OCI-LY7 (cell line): ENCODE results near the gene KBTBD7. TPM values are rescaled to one million over a fixed set of nuclear protein-coding genes. Genes with fewer than 3 reads are reported as not detected.

Experiments used
- Bru-seq: library from RNA; stranded (reverse); fragments of 400-500 nt; gene quantifications from one replicate; lab custom pipeline; 2021; lab: Mats Ljungman, UMichigan
- BruChase-seq, 2 experiments: library from RNA; stranded (reverse); fragments of 400-500 nt; gene quantifications; one replicate each; lab custom pipeline; 2021; lab: Mats Ljungman, UMichigan
- BruUV-seq: library from RNA; stranded (reverse); fragments of 400-500 nt; replicated peaks from 2 replicates; lab custom pipeline; 2021; lab: Mats Ljungman, UMichigan
- CTCF ChIA-PET: fragments of 300-600 bp; sonication (Branson Sonifier 250); formaldehyde crosslinking; loops from one replicate; lab custom pipeline; 2022; ENCODE audit warnings: antibody characterized with exemption; ENCODE audit not compliant: unreplicated experiment; lab: Charles Lee
- POLR2A ChIA-PET: fragments of 300-600 bp; sonication (Branson Sonifier 250); formaldehyde crosslinking; loops from one replicate; lab custom pipeline; 2022; ENCODE audit warnings: antibody characterized with exemption; lab: Charles Lee
- DNase-seq: peaks from one replicate; pipeline ENCODE4 v3.0.0-alpha.2; 2015; ENCODE audit warnings: low spot score
- H2AFZ ChIP-seq: fragments of 200-600 bp; sonication (generic), shearing (Covaris generic); 2 replicates; pipeline ENCODE4 v1.6.1; 2014; ENCODE audit warnings: mild to moderate bottlenecking, antibody characterized with exemption, low read length, moderate library complexity
- H3K27ac ChIP-seq: fragments of 200-600 bp; sonication (generic); 2 replicates; pipeline ENCODE4 v1.5.1; 2014; ENCODE audit warnings: mixed run types, low read depth, mild to moderate bottlenecking, moderate library complexity, low read length, inconsistent platforms; ENCODE audit not compliant: poor library complexity, severe bottlenecking
- H3K36me3 ChIP-seq: fragments of 200-600 bp; sonication (generic); 2 replicates; pipeline ENCODE4 v1.6.1; 2014; ENCODE audit warnings: mild to moderate bottlenecking, antibody characterized with exemption, low read length, moderate library complexity, mixed read lengths; ENCODE audit not compliant: insufficient read depth
- H3K4me1 ChIP-seq: fragments of 200-600 bp; sonication (generic); 2 replicates; pipeline ENCODE4 v1.5.1; 2014; ENCODE audit warnings: mild to moderate bottlenecking, low read length; ENCODE audit not compliant: insufficient read depth, poor library complexity, severe bottlenecking
- H3K4me2 ChIP-seq: fragments of 200-600 bp; sonication (generic); 2 replicates; pipeline ENCODE4 v1.6.1; 2014; ENCODE audit warnings: mild to moderate bottlenecking, low read length
- H3K4me3 ChIP-seq: fragments of 200-600 bp; sonication (generic); 2 replicates; pipeline ENCODE4 v1.5.1; 2014; ENCODE audit warnings: mild to moderate bottlenecking, low read depth, low read length; ENCODE audit not compliant: poor library complexity, severe bottlenecking
- H3K79me2 ChIP-seq: fragments of 200-600 bp; sonication (generic); 2 replicates; pipeline ENCODE4 v1.6.1; 2016; ENCODE audit warnings: low read depth, mild to moderate bottlenecking, low read length, moderate library complexity, mixed read lengths; ENCODE audit not compliant: insufficient read depth
- H3K9me2 ChIP-seq: fragments of 200-600 bp; sonication (generic); 2 replicates; pipeline ENCODE4 v1.6.1; 2016; ENCODE audit warnings: mild to moderate bottlenecking, low read length, mixed read lengths; ENCODE audit not compliant: insufficient read depth
- H3K9me3 ChIP-seq: fragments of 200-600 bp; sonication (generic); 2 replicates; pipeline ENCODE4 v1.6.1; 2014; ENCODE audit warnings: mild to moderate bottlenecking, mixed run types, low read length, mixed read lengths
- H4K20me1 ChIP-seq: fragments of 200-600 bp; sonication (generic); 2 replicates; pipeline ENCODE4 v1.6.1; 2014; ENCODE audit warnings: mild to moderate bottlenecking, antibody characterized with exemption, low read length, moderate library complexity, mixed read lengths; ENCODE audit not compliant: insufficient read depth
- CTCF ChIP-seq: fragments of 200-600 bp; sonication (generic); conservative IDR thresholded peaks from 2 replicates; pipeline ENCODE4 v1.5.1; 2014; ENCODE audit warnings: mild to moderate bottlenecking, antibody characterized with exemption, low read length, moderate library complexity, mixed read lengths
- EZH2phosphoT487 ChIP-seq: fragments of 200-600 bp; sonication (generic); IDR thresholded peaks from 2 replicates; pipeline ENCODE4 v1.6.1; 2018; ENCODE audit warnings: low read depth, borderline replicate concordance, mild to moderate bottlenecking, mixed run types, antibody characterized with exemption, low read length, moderate library complexity, mixed read lengths
- intact Hi-C: fragments of 100-400 bp; cut with micrococcal nuclease; formaldehyde crosslinking; loops from one replicate; pipeline ENCODE4 v1.10.0; 2022; ENCODE audit not compliant: unreplicated experiment
- long read RNA-seq: library from polyadenylated mRNA; stranded (forward); transcript quantifications from one replicate; pipeline ENCODE4 v2.0.0, GENCODE V29; 2022
- total RNA-seq, 2 experiments: library from RNA; depleted of rRNA in 1 of 2; stranded (reverse); fragments of >200 nt in 1 of 2; shearing (Covaris generic) in 1 of 2; gene quantifications; 2 replicates each; pipeline ENCODE4 v1.2.3, GENCODE V29; 2014 to 2022

Gene KBTBD7, protein sequence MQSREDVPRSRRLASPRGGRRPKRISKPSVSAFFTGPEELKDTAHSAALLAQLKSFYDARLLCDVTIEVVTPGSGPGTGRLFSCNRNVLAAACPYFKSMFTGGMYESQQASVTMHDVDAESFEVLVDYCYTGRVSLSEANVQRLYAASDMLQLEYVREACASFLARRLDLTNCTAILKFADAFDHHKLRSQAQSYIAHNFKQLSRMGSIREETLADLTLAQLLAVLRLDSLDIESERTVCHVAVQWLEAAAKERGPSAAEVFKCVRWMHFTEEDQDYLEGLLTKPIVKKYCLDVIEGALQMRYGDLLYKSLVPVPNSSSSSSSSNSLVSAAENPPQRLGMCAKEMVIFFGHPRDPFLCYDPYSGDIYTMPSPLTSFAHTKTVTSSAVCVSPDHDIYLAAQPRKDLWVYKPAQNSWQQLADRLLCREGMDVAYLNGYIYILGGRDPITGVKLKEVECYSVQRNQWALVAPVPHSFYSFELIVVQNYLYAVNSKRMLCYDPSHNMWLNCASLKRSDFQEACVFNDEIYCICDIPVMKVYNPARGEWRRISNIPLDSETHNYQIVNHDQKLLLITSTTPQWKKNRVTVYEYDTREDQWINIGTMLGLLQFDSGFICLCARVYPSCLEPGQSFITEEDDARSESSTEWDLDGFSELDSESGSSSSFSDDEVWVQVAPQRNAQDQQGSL
- 4.8 and 6.5 TPM in 2 replicates for total RNA-seq (2014; rRNA removed; shearing (Covaris generic))
- total RNA-seq (2022) = 3.1 TPM in 2 replicates
- percentile 49 among the genes with signal in this experiment for Bru-seq, nascent RNA
- percentile 43 among the genes with signal in this experiment for BruChase-seq, experiment 1, labeled RNA remaining after a 6-hour chase
- BruChase-seq, experiment 2, labeled RNA remaining after a 2-hour chase = percentile 70 among the genes with signal in this experiment
- long read RNA-seq, full-length matches to known transcripts = 7 of 7 reads
- long read RNA-seq, partial matches to known transcripts = 0 of 7 reads
- long read RNA-seq, other reads (novel, unspliced or antisense) = 0 of 7 reads

DNA sequence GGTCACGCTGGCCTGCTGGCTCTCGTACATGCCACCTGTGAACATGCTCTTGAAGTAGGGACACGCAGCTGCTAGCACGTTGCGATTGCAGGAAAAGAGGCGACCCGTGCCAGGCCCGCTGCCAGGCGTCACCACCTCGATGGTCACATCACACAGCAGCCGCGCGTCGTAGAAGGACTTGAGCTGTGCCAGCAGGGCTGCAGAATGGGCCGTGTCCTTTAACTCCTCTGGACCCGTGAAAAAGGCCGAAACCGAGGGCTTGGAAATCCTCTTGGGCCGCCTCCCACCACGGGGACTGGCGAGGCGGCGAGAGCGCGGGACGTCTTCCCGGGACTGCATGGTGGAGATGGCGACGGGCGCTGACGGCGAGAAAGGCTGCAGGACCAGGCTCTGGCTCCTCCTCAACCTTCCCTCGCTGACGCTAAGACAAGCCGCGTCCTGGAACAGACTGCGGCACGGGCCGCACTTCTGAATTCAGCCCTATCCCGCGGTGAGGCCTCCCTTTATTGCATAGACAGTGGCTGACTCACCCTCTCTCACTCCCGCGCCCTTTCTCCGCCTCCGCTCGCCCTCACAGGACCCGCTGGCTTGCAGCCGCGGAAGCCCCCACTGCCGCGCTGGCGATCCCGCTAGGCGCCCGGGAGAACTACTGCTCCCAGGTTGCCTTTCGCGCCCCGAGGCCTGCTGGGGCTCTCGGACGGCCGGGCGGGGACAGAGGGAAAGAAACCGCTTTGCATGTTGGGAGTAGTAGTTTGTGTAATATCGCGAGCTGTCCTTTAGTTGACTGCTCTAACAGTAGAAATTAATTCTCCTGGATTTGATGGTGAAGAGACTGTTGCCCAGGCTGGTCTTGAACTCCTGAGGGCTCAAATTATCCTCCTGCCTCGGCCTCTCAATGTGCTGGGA is at the start of gene KBTBD7:
TSS of gene KBTBD7 (minus strand) at position 651 of the 906 bp plus-strand sequence. CDS start at position 339, 312 bp downstream.
- TF ChIP-seq EZH2phosphoT487 (no peak), CTCF (no peak)
- Histone ChIP-seq H3K36me3 (no peaks in the 10 kb centered on the region), H2AFZ (peak within 1 kb of the TSS; percentile 98), H3K4me2 (peak within 1 kb of the TSS; percentile 69), H3K9me3 (no peaks in the 10 kb centered on the region; the same call in 1 of the 2 replicates), H3K4me3 (peak within 1 kb of the TSS; percentile 70), H3K79me2 (no peaks in the 10 kb centered on the region), H4K20me1 (no peaks in the 10 kb centered on the region), H3K4me1 (peaks cover 5% of the 10 kb centered on the region), H3K27ac (no peak within 1 kb of the TSS), H3K9me2 (peaks cover 5% of the 10 kb centered on the region; the same call in 1 of the 2 replicates)
- POLR2A ChIA-PET = no interaction called here
- CTCF ChIA-PET = no interaction called here
- intact Hi-C loops = loop anchor here (1.0 kb wide), 1 partner anchor 62 kb away; the partner anchor contains the start of gene KBTBD6
- DNase-seq = peak; percentile 87
- no TSS peak for BruUV-seq

GRCh38 chr13:41241626-41242025 is 47.3 kb upstream of the KBTBD7 start:
- no peak for TF ChIP-seq CTCF
- TF ChIP-seq EZH2phosphoT487 = no peak
- no peaks in the 10 kb centered on the region for H3K4me1 ChIP-seq
- intact Hi-C loops = no loop called here
- no peak overlapping the region for H3K27ac ChIP-seq
- no peaks in the 10 kb centered on the region for H3K9me3 ChIP-seq
- H4K20me1 ChIP-seq = no peaks in the 10 kb centered on the region
- no peaks in the 10 kb centered on the region for H3K9me2 ChIP-seq
- POLR2A ChIA-PET = interaction anchor here (0.6 kb wide), 1 partner anchor 555 kb away, joined by 4 read pairs; no protein-coding TSS in a partner anchor
- no peak overlapping the region for H2AFZ ChIP-seq
- no TSS peak for BruUV-seq
- no peak overlapping the region for H3K4me2 ChIP-seq
- no peak overlapping the region for H3K4me3 ChIP-seq
- DNase-seq = no peak
- no peaks in the 10 kb centered on the region for H3K79me2 ChIP-seq
- CTCF ChIA-PET = no interaction called here
- H3K36me3 ChIP-seq = peaks cover 26% of the 10 kb centered on the region
